Chondrocyte (in vitro differentiated cells): Measurements from ENCODE around the gene KYNU. TPM values are rescaled to one million over a fixed set of nuclear protein-coding genes. Genes with fewer than 3 reads are reported as not detected.

Experiments
- DNase-seq: peaks from one replicate; pipeline ENCODE4 v3.0.0; 2021; ENCODE audit warnings: mixed read lengths, low spot score
- H3K27ac Mint-ChIP-seq: one replicate; pipeline ENCODE4 v1.8.0; 2021; ENCODE audit warnings: mild to moderate bottlenecking, moderate library complexity, mixed read lengths; ENCODE audit not compliant: unreplicated experiment
- H3K27me3 Mint-ChIP-seq: 2 replicates; pipeline ENCODE4 v1.8.0; 2021; ENCODE audit warnings: low read depth, mixed read lengths
- H3K36me3 Mint-ChIP-seq: 2 replicates; pipeline ENCODE4 v1.8.0; 2021; ENCODE audit warnings: low read depth, mixed read lengths
- H3K4me1 Mint-ChIP-seq: 2 replicates; pipeline ENCODE4 v1.8.0; 2021; ENCODE audit warnings: low read depth, mild to moderate bottlenecking, mixed read lengths
- H3K4me3 Mint-ChIP-seq: one replicate; pipeline ENCODE4 v1.8.0; 2021; ENCODE audit warnings: mild to moderate bottlenecking, moderate library complexity, mixed read lengths; ENCODE audit not compliant: unreplicated experiment
- H3K9me3 Mint-ChIP-seq: 2 replicates; pipeline ENCODE4 v1.8.0; 2021; ENCODE audit warnings: low read depth, mixed read lengths
- CTCF ChIP-seq: fragments of 200-600 bp; sonication (generic); IDR thresholded peaks from 2 replicates; pipeline ENCODE4 v1.5.0; 2021; ENCODE audit warnings: antibody characterized with exemption, mild to moderate bottlenecking, moderate library complexity
- total RNA-seq: library from RNA; stranded (reverse); gene quantifications from 3 replicates; pipeline ENCODE4 v1.2.1, GENCODE V29; 2021

Gene KYNU
- total RNA-seq, 1 donor from 2014 or later, result not detected

DNA sequence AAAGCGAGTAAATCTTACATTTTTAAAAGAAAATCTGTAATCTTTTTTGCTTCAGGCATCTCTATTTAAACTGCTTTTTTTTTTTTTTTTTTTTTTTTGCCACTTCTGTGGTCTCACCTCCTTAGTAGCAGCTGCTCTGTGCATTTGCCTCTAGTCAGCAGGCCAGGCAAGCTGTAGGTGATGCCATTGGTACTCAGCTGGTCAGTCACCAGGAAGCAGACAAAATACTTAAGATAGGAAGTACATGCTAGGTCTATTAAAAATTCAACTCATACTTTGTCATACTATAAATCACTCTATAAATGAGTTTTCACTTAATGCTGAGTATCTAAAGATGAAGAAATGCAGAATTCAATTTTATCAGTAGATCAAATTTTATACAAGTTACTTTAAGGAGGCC, 83.7 kb downstream of the KYNU start:
- Mint-ChIP-seq H3K27me3 (no peaks in the 10 kb centered on the region), H3K4me3 (no peak overlapping the region), H3K36me3 (peaks cover 6% of the 10 kb centered on the region), H3K9me3 (peaks cover 21% of the 10 kb centered on the region), H3K27ac (no peak overlapping the region), H3K4me1 (peaks cover 9% of the 10 kb centered on the region)
- no peak for DNase-seq
- TF ChIP-seq CTCF, result no peak

GRCh38 chr2:142965443-142965842, 88.0 kb downstream of the KYNU start:
- Mint-ChIP-seq H3K27ac (peak overlapping the region; percentile 42), H3K4me1 (peaks cover 9% of the 10 kb centered on the region), H3K27me3 (no peaks in the 10 kb centered on the region), H3K9me3 (peaks cover 20% of the 10 kb centered on the region), H3K4me3 (no peak overlapping the region), H3K36me3 (peaks cover 6% of the 10 kb centered on the region)
- no peak for DNase-seq
- TF ChIP-seq CTCF, result no peak

GRCh38 chr2:142966284-142966683, 88.8 kb downstream of the KYNU start:
- TF ChIP-seq CTCF, result no peak
- no peak for DNase-seq
- Mint-ChIP-seq H3K27ac (no peak overlapping the region), H3K4me1 (peaks cover 9% of the 10 kb centered on the region), H3K9me3 (peaks cover 20% of the 10 kb centered on the region), H3K27me3 (no peaks in the 10 kb centered on the region), H3K4me3 (no peak overlapping the region), H3K36me3 (peaks cover 6% of the 10 kb centered on the region)

- peaks cover 20% of the 10 kb centered on the region for H3K9me3 Mint-ChIP-seq
Observed at GRCh38 chr2:142967060-142967459, 89.6 kb downstream of the KYNU start.

DNA sequence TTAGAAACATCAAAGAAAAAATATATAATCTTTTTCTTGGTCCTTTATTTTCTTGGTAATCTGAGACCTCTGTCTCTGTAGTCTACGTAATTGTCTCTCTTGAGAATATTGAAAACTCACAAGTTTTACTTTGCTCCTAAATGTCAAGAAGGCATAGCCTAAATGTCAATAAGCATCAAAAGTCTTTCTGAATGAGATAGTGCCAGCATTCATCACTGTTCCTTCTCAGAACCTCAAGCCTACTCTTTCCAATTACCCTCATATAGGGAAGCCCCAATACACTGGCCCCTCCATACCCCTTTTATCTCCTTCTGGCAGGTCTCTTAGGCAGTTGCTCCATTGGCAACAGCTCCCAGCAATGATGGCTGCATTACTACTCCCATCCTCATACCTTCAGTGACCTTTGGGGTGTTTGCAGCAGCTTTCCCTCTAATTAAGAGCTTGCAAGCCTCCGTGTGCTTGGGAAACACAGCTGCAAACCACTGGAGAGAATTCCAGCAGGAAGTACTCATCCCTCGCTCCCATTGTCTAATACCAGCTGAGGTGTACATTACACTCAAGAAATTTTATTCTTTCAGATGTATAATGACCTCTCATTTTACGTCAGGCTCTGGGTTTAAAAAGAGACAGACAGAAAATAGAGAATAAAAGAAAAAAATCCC, 95.8 kb downstream of the KYNU start:
- TF ChIP-seq CTCF, result no peak
- H3K27me3 Mint-ChIP-seq, result no peaks in the 10 kb centered on the region
- H3K36me3 Mint-ChIP-seq, result no peaks in the 10 kb centered on the region
- H3K4me3 Mint-ChIP-seq, result no peak overlapping the region
- no peak for DNase-seq
- H3K4me1 Mint-ChIP-seq, result peaks cover 28% of the 10 kb centered on the region
- no peaks in the 10 kb centered on the region for H3K9me3 Mint-ChIP-seq
- no peak overlapping the region for H3K27ac Mint-ChIP-seq

More at GRCh38 chr2:142967060-142967459, 89.6 kb downstream of the KYNU start:
- TF ChIP-seq CTCF, result no peak
- DNase-seq, result no peak
- H3K27me3 Mint-ChIP-seq, result no peaks in the 10 kb centered on the region
- peaks cover 9% of the 10 kb centered on the region for H3K4me1 Mint-ChIP-seq
- no peak overlapping the region for H3K27ac Mint-ChIP-seq
- no peak overlapping the region for H3K4me3 Mint-ChIP-seq
- peaks cover 6% of the 10 kb centered on the region for H3K36me3 Mint-ChIP-seq
